NB4 (cell line): Measurements from ENCODE around the gene RAD51B.

Source experiments
- DNase-seq: peaks from one replicate; pipeline ENCODE4 v3.0.0; 2010; ENCODE audit warnings: low read depth
- H3K4me3 ChIP-seq: one replicate; pipeline ENCODE4 v1.5.1; 2011; ENCODE audit warnings: mild to moderate bottlenecking, low read depth, low read length, moderate library complexity
- MYC ChIP-seq: IDR thresholded peaks from 2 replicates; pipeline ENCODE4 v1.6.1; 2011; ENCODE audit warnings: low read depth, low read length
- POLR2A ChIP-seq: IDR thresholded peaks from 2 replicates; pipeline ENCODE4 v1.6.1; 2011; ENCODE audit warnings: mild to moderate bottlenecking; ENCODE audit not compliant: insufficient read length; ENCODE audit errors: extremely low read depth
- TF ChIP-seq, protein P1 (sequence below): IDR thresholded peaks from 2 replicates; pipeline ENCODE4 v1.6.1; 2011; ENCODE audit warnings: low read depth, low read length
- TF ChIP-seq, protein P2 (sequence below): IDR thresholded peaks from one replicate; pipeline ENCODE4 v1.5.1; 2012; ENCODE audit warnings: low read depth, low read length

The RAD51B gene

DNA sequence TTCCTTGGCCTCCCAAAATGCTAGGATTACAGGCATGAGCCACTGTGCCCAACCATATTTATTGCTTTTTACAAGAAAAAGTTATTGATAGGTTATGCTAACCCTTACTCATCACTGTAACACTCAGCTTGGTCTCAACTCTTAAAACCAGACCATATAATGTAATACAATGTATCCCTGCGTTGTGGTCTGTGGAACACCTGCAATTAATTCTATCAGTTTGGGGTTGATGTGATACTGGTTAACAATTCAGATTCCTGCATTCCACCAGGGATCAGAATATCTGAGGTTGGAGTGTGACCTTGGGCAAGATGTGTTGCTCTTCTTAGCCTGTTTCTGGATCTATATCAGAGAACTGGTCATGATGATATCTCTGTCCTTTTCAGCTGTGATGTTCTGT is 419.0 kb downstream of the RAD51B start:
- no peak overlapping the region for H3K4me3 ChIP-seq
- TF ChIP-seq, protein P1, sequence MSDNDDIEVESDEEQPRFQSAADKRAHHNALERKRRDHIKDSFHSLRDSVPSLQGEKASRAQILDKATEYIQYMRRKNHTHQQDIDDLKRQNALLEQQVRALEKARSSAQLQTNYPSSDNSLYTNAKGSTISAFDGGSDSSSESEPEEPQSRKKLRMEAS: no peak
- TF ChIP-seq MYC: no peak
- no peak for TF ChIP-seq POLR2A
- TF ChIP-seq, protein P2, sequence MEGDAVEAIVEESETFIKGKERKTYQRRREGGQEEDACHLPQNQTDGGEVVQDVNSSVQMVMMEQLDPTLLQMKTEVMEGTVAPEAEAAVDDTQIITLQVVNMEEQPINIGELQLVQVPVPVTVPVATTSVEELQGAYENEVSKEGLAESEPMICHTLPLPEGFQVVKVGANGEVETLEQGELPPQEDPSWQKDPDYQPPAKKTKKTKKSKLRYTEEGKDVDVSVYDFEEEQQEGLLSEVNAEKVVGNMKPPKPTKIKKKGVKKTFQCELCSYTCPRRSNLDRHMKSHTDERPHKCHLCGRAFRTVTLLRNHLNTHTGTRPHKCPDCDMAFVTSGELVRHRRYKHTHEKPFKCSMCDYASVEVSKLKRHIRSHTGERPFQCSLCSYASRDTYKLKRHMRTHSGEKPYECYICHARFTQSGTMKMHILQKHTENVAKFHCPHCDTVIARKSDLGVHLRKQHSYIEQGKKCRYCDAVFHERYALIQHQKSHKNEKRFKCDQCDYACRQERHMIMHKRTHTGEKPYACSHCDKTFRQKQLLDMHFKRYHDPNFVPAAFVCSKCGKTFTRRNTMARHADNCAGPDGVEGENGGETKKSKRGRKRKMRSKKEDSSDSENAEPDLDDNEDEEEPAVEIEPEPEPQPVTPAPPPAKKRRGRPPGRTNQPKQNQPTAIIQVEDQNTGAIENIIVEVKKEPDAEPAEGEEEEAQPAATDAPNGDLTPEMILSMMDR: no peak
- no peak for DNase-seq

DNA sequence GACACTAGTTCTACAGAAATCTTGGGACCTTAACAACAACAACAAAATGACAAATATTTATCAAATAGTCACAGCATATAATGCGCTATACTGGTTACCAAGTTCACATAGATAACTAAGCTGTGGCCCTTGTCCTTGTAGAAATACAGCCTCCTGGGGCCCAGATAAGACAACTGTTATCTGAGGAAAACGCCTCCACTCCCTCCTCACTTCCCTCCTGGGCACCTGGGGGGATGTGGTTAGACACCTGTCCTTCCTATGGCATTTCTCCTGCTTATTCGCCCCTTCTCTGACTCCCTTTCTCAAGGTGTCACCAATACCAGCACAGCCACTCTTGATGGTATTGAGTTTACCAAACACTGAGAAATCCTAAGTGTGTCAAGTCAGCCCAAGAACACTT is 419.4 kb downstream of the RAD51B start:
- TF ChIP-seq, protein P1: no peak
- TF ChIP-seq, protein P2: no peak
- no peak overlapping the region for H3K4me3 ChIP-seq
- DNase-seq: no peak

DNA sequence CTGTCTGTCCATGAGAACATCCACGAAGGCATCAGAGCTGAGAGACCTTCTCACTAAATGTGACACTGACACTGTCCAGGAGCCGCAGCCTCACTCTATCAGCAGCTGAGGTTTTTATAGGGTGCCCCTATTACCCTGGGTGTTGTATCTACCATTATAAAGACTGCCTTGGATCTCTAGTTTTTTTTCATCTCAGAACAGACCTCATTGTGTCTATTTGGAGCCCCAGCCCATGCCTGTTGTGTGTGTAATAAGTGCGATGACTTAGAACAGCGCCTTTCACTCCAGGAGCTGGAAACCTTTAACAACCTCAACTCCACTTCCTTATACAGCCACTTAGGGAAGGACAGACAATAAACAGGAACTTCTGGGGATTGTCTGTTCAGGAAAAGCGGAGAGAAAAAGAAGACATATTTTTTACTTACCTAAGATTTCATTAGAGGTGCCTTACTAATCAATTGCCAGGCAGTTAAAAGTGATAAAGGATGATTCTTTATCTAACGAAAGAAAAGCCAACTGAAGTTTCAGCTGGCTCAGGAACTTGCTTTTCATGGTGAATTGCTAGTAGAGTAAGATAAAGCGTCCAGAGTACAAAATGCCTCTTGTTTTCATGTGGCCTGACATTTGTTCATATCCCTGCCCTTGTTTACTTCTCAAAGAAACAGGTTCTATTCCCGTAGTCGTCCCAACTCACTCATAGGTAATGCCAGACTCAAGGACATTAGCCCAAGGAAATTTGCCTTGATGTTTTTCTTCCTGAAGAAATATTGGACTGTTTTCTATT is 420.6 kb downstream of the RAD51B start:
- no peak for DNase-seq
- TF ChIP-seq, protein P2: no peak
- TF ChIP-seq, protein P1: no peak
- no peak for TF ChIP-seq POLR2A
- no peak for TF ChIP-seq MYC
- no peak overlapping the region for H3K4me3 ChIP-seq

DNA sequence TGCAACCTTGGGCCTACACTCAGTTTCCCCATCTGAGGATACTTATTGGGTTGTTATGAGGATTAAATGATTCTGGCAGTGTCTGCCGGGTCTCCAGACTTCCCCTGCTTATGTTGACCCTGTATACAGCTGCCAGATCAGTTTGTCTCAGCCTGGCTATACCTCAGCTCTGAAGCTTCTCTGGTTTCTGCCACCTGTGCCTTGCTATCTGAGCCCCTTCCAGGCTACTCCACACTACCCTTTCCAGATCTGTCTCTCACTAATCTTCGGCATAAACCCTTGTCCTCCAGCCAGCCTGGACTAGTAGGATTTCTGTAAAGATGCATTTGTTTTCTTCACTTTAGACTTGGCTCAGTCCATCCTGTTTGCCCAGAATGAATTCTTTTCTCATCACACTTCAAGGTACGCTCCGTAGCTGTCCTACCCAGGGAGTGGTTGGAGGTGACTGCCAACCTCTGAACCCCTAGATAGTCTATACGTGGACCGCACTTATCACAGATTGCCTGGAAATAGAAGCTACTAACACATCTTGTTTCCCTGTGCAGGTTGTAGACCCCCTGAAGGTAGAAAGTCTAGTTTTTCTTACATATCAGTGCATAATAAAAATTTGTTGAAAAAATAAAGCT is 422.4 kb downstream of the RAD51B start:
- no peak for DNase-seq
- TF ChIP-seq POLR2A: no peak
- TF ChIP-seq MYC: no peak
- TF ChIP-seq, protein P1: no peak
- TF ChIP-seq, protein P2: no peak
- H3K4me3 ChIP-seq: no peak overlapping the region

DNA sequence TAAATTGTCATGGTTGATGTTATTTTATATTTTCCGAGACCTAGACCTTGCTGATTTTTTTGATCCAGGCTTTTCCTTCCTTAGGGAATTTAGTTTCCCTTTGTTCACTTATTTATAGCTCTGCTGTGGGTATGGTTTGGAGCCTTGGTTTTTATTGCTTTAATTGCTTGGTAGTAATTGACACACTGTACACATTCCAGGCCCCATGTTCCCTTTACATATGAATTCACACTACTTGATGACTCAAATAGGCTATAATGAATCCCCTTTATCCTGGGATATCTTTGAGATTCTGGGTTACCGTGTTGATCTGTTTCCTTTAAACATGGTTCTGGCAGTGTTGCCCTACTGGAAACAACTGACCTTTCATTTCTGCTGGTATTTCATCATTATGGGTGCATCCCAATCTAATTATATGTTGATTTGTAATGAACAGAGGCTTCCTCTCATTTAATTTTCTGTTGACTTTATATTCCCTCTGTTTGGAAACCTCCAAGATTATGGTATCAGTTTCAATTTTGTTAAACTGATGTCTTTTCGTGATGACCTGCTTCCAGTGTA is 424.0 kb downstream of the RAD51B start:
- no peak for DNase-seq
- H3K4me3 ChIP-seq: no peak overlapping the region
- no peak for TF ChIP-seq MYC
- TF ChIP-seq, protein P1: no peak

DNA sequence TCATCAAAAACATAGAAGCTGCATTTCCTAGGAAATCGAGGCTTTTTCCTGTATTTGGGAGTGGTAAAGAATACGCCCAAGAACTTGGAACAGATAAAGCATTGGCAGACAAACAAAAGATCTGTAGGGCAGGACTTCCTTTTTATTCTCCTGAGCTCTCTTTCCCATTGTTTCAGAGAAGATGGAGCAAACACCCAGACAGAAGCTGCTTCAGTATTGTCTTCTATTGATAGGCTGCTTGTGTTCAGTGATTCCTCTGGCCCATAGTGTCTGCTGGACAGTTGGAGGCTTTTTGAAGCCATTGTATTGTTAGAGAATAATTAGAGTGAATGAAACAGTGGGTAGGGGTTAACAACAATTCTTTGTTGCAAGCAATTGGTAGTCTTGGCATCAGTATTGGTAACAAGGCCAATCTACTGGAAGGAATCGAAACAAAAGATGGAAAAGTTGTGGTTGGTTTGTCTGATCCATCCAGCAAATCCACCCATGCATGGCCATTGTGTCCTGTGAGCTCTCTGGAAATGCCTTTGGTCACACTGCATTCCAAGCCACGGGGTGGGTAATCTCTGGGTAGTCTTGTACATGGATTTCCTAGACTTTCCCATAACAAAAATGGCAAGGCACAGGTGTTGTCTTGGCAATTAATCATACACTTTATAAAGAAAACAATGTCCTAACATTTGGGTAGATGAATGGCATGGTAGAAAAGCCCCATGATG is 424.8 kb downstream of the RAD51B start:
- TF ChIP-seq POLR2A (no peak), MYC (no peak)
- no peak overlapping the region for H3K4me3 ChIP-seq
- no peak for DNase-seq
